Activated naive CD4-positive, alpha-beta T cell treated with anti-CD3 and anti-CD28 coated beads for 36 hours (primary cell): Measurements from ENCODE around the gene DHRS12. TPM values are rescaled to one million over a fixed set of nuclear protein-coding genes. Genes with fewer than 3 reads are reported as not detected.

Experiments used
- CTCF ChIA-PET: fragments of 350-600 bp; sonication (Branson Sonifier 250); formaldehyde crosslinking; loops from one replicate; lab custom pipeline; 2021; ENCODE audit warnings: antibody characterized with exemption; lab: Charles Lee
- DNase-seq: peaks from one replicate; pipeline ENCODE4 v3.0.0-alpha.2; 2020
- H3K27ac Mint-ChIP-seq: one replicate; pipeline ENCODE4 v1.8.0; 2021; ENCODE audit warnings: mild to moderate bottlenecking, mixed read lengths
- H3K27me3 Mint-ChIP-seq: one replicate; pipeline ENCODE4 v1.8.0; 2021; ENCODE audit warnings: low read depth, mixed read lengths
- H3K36me3 Mint-ChIP-seq: one replicate; pipeline ENCODE4 v1.8.0; 2021; ENCODE audit warnings: low read depth, mixed read lengths
- H3K4me1 Mint-ChIP-seq: one replicate; pipeline ENCODE4 v1.8.0; 2021; ENCODE audit warnings: low read depth, mixed read lengths
- H3K4me3 Mint-ChIP-seq: one replicate; pipeline ENCODE4 v1.8.0; 2021; ENCODE audit warnings: mild to moderate bottlenecking, moderate library complexity, mixed read lengths
- H3K9me3 Mint-ChIP-seq: one replicate; pipeline ENCODE4 v1.8.0; 2021; ENCODE audit warnings: mixed read lengths
- intact Hi-C: fragments of 100-400 bp; cut with micrococcal nuclease; formaldehyde crosslinking; loops from one replicate; pipeline ENCODE4 v1.15.1; 2023
- total RNA-seq, 2 experiments: library from RNA; stranded (reverse); gene quantifications; one replicate each; pipeline ENCODE4 v1.2.3, GENCODE V29; 2021

The DHRS12 gene, protein sequence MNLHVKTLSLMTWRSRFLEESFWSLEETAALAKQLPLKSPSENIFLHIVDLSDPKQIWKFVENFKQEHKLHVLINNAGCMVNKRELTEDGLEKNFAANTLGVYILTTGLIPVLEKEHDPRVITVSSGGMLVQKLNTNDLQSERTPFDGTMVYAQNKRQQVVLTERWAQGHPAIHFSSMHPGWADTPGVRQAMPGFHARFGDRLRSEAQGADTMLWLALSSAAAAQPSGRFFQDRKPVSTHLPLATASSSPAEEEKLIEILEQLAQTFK
- total RNA-seq, result 1 to 10 TPM; 4.1 to 4.9 TPM

GRCh38 chr13:51803422-51804294 lies at the start of gene DHRS12:
DHRS12 (minus strand) TSS chr13:51804163; CDS start chr13:51799659, 4,504 bp downstream.
- DNase-seq, result peak; percentile 89
- Mint-ChIP-seq H3K4me3 (peak within 1 kb of the TSS; percentile 92), H3K27me3 (no peaks in the 10 kb centered on the region), H3K36me3 (peaks cover 7% of the 10 kb centered on the region), H3K9me3 (no peaks in the 10 kb centered on the region), H3K27ac (peak within 1 kb of the TSS; percentile 98), H3K4me1 (peaks cover 57% of the 10 kb centered on the region)
- intact Hi-C loops, result loop anchor here (1.0 to 5.0 kb wide), 10 partner anchors 9 to 1866 kb away; partner anchors contain the start of genes ALG11, INTS6, SPRYD7 and WDFY2
- CTCF ChIA-PET, result interaction anchor here (1.2 to 3.1 kb wide), 5 partner anchors 12 to 28 kb away, joined by 3 to 15 read pairs (median 9); no protein-coding TSS in a partner anchor

DNA sequence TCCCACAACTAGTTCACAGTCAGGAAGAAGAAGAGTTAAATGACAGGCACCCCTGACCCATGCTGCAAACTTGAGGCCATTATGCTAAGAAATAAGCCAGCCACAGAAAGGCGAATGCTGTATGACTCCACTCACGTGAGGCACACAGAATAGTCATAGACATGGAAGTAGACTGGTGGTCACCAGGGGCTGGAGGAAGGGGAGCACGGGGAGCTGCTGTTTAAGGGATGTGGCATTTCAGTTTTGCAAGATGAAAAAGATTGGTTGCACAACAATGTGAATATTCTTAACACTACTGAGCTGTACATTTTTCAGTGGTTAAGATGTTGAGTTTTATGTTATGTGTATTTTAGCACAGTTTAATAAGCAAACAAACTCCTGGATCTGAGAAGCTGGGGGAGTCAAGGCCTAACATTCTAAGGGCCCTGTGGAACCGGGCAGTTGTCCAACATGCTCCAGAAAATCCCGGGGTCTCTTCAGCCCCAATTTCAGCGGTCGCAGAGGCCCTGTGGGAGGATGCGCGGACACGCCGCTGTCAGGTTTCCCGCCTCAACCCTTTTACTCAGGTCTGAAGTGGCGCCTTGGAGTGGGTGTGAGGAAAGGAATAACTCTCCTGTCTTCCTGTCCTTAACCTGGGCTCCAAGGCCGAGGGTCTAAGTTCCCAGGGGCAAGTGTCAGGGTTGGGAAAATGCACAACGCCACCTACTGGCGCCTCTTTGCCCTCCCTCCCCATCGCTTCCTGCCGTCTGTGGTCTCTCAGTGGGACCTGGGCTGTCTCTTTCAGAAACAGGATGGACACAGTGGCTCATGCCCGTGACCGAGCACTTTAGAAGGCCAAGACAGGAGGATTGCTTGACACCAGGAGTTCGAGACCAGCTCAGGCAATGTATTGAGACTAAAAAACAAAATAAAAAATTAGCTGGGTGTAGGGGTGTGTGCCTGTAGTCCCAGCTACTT lies 45.5 kb upstream of the DHRS12 start:
- H3K9me3 Mint-ChIP-seq, result no peaks in the 10 kb centered on the region
- no peak overlapping the region for H3K27ac Mint-ChIP-seq
- H3K27me3 Mint-ChIP-seq, result peaks cover 8% of the 10 kb centered on the region

DNA sequence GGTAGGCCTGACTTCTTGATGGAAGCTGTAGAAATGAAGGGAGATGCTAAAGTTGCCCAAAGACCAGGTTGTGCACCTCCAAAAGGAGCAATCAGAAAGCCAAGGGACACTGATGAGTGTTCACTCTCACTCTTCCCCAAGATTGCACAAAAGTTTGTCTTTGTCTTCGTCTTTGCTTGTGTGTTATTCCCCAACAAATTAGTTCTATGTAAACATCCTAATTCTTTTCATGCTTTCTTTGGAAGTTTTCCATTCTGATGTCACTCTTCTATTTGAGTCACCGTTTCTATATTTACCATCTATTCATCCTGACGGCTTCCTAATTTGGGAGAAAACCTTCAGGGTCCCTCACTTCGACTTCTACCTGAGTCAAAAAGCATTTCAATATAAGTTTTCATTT lies 44.7 kb upstream of the DHRS12 start:
- intact Hi-C loops, result loop anchor here (1.0 kb wide), 1 partner anchor 33 kb away; no protein-coding TSS in a partner anchor
- H3K4me3 Mint-ChIP-seq, result no peak overlapping the region
- peaks cover 17% of the 10 kb centered on the region for H3K4me1 Mint-ChIP-seq
- H3K9me3 Mint-ChIP-seq, result no peaks in the 10 kb centered on the region
- no peak for DNase-seq
- CTCF ChIA-PET, result interaction anchor here (0.5 to 2.4 kb wide), 11 partner anchors 10 to 348 kb away, joined by 3 to 42 read pairs (median 4); no protein-coding TSS in a partner anchor
- H3K27ac Mint-ChIP-seq, result no peak overlapping the region
- no peaks in the 10 kb centered on the region for H3K36me3 Mint-ChIP-seq
- peaks cover 11% of the 10 kb centered on the region for H3K27me3 Mint-ChIP-seq

More for the DNA sequence above, 45.5 kb upstream of the DHRS12 start:
- no peak overlapping the region for H3K4me3 Mint-ChIP-seq
- H3K4me1 Mint-ChIP-seq, result peaks cover 16% of the 10 kb centered on the region
- peak; percentile 47 for DNase-seq
- no peaks in the 10 kb centered on the region for H3K36me3 Mint-ChIP-seq
- CTCF ChIA-PET, result interaction anchor here (0.5 to 2.4 kb wide), 19 partner anchors 10 to 636 kb away, joined by 3 to 42 read pairs (median 4); partner anchors contain the start of gene CCDC70
- intact Hi-C loops, result loop anchor here (1.0 kb wide), 1 partner anchor 34 kb away; no protein-coding TSS in a partner anchor

DNA sequence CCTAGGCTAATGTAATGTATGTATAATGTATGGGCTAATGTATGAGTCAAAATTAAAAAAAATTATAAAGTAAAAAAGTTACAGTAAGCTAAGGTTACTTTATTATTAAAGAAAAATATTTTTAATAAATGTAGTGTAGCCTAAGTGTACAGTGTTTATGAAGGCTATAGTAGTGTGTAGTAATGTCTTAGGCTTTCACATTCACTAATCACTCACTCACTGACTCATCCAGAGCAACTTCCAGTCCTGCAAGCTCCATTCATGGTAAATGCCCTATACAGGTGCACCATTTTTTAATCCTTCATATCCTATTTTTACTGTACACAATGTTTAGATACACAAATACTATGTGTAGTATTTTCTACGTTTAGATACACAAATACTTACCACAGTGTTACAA lies 42.8 kb upstream of the DHRS12 start:
- no peak overlapping the region for H3K27ac Mint-ChIP-seq
- peaks cover 17% of the 10 kb centered on the region for H3K4me1 Mint-ChIP-seq
- no peak overlapping the region for H3K4me3 Mint-ChIP-seq
- intact Hi-C loops, result no loop called here
- no peaks in the 10 kb centered on the region for H3K9me3 Mint-ChIP-seq
- peaks cover 7% of the 10 kb centered on the region for H3K27me3 Mint-ChIP-seq
- CTCF ChIA-PET, result interaction anchor here (0.9 to 2.6 kb wide), 6 partner anchors 9 to 280 kb away, joined by 3 to 34 read pairs (median 4); no protein-coding TSS in a partner anchor
- no peaks in the 10 kb centered on the region for H3K36me3 Mint-ChIP-seq
- DNase-seq, result no peak

DNA sequence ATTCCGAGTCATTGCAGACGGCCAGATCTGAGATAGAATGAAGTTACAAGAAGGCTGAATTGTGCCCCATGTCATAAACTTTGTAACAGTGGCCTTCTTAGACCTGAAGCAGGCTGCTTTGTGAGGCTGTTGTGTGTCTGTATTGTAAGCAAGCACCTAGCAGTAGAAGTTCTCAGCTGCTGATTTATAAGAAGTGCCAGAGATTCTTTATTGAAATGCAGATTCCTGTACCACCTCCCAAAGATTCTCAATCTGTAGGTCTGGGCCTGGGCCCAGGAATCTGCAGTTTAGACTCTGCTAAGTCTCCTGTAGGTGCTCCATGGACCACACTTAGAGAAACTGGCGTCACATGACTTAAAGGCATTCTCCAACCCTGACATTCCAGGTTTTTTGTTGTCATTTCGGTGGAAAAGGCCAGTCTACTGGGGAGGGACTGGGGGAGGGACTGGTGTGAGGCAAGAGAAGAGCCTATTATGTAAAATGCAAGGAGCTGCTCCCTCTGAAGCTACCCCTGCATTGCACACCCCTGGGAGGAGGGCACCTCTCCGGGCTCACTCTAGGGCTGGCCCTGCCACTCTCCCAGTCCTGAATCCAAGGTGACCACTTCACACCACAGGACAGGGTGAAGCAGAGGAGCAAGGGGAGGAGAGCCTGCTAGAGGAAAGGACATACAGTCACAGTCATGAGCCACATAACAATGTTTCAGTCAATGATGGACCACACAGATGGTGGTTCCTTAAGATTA lies 41.8 kb upstream of the DHRS12 start:
- Mint-ChIP-seq H3K4me3 (peak overlapping the region; percentile 47), H3K36me3 (no peaks in the 10 kb centered on the region), H3K4me1 (peaks cover 17% of the 10 kb centered on the region), H3K9me3 (no peaks in the 10 kb centered on the region), H3K27ac (no peak overlapping the region), H3K27me3 (peaks cover 6% of the 10 kb centered on the region)
- CTCF ChIA-PET, result interaction anchor here (0.8 to 3.2 kb wide), 12 partner anchors 8 to 281 kb away, joined by 3 to 34 read pairs (median 4); no protein-coding TSS in a partner anchor
- DNase-seq, result no peak
- intact Hi-C loops, result loop anchor here (1.0 kb wide), 1 partner anchor 282 kb away; no protein-coding TSS in a partner anchor

DNA sequence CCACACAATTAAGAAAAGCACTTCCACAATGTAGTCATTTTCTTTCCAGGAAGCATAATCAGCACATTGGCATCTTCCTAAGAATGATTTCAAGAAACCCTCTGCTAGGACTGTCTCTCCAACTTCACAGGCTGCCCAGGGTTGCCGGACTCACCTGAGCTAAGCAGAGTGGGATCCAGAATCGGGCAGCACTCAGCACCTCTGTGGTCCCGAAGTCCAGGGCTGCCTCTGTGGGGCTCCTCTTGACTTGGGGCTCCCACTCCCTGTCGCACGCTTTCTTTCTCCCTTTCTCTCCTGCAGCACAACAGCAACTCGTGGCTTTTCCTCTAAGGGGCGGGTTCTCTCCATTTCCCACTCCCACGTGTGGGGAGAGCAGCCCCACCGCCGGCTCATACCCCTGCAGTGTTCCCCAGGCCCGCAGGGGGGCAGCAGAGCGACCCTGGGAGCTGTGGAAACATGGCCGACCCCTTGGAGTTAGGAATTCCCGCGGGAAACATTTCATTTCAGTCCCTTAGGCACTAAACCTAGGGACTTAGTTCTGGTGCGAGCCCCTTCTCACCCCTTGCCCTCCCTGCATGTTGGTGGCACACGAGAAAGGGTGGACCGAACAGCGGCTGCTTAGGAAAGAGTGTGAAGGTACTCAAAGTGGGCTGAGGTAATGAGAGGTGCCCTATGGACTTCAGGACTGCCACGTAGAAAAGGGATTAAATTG lies 41.1 kb upstream of the DHRS12 start, which contains the start of gene TMEM272:
Gene TMEM272, minus strand, starts transcription at position 316 of the 712 bp plus-strand sequence. CDS start 6,647 bp downstream, outside the sequence.
- Mint-ChIP-seq H3K4me1 (peaks cover 17% of the 10 kb centered on the region), H3K27me3 (peaks cover 6% of the 10 kb centered on the region), H3K4me3 (peak within 1 kb of the TSS; percentile 47), H3K9me3 (no peaks in the 10 kb centered on the region), H3K36me3 (no peaks in the 10 kb centered on the region), H3K27ac (no peak within 1 kb of the TSS)
- CTCF ChIA-PET, result interaction anchor here (0.8 to 3.2 kb wide), 14 partner anchors 10 to 282 kb away, joined by 3 to 33 read pairs (median 4); no protein-coding TSS in a partner anchor
- DNase-seq, result peak; percentile 63
- intact Hi-C loops, result loop anchor here (1.0 kb wide), 1 partner anchor 282 kb away; no protein-coding TSS in a partner anchor

DNA sequence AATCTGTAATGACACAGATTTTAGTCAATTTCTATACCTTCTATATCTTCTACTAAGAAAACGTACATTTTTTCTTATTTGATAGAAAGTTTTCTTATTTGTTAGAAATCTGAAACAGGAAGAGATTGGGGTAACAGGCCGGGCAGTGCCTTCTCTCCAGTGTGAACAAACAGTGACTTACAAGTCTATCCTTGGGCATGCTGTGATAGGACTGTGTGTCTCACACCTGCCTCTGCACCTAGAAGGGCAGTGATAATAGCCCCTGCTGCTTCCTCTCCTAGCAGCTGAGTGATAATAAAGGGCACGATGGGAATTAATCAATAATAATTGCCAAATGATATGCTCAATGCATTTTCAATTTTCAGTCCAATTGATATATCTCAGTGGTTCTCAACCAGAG lies 39.6 kb upstream of the DHRS12 start:
- CTCF ChIA-PET, result interaction anchor here (1.1 to 3.2 kb wide), 4 partner anchors 8 to 29 kb away, joined by 3 to 33 read pairs (median 10); no protein-coding TSS in a partner anchor
- intact Hi-C loops, result no loop called here

GRCh38 chr13:51841732-51842131 lies 37.8 kb upstream of the DHRS12 start:
- CTCF ChIA-PET, result interaction anchor here (0.9 to 1.3 kb wide), 2 partner anchors 9 to 26 kb away, joined by 3 read pairs; no protein-coding TSS in a partner anchor
- H3K9me3 Mint-ChIP-seq, result no peaks in the 10 kb centered on the region
- H3K4me3 Mint-ChIP-seq, result no peak overlapping the region
- peaks cover 27% of the 10 kb centered on the region for H3K4me1 Mint-ChIP-seq
- intact Hi-C loops, result no loop called here
- no peaks in the 10 kb centered on the region for H3K36me3 Mint-ChIP-seq
- no peak for DNase-seq
- no peak overlapping the region for H3K27ac Mint-ChIP-seq
- peaks cover 6% of the 10 kb centered on the region for H3K27me3 Mint-ChIP-seq

More for the DNA sequence above, 39.6 kb upstream of the DHRS12 start:
- H3K4me1 Mint-ChIP-seq, result peaks cover 13% of the 10 kb centered on the region
- no peaks in the 10 kb centered on the region for H3K9me3 Mint-ChIP-seq
- H3K27ac Mint-ChIP-seq, result no peak overlapping the region
- H3K4me3 Mint-ChIP-seq, result no peak overlapping the region
- H3K36me3 Mint-ChIP-seq, result no peaks in the 10 kb centered on the region
- peaks cover 6% of the 10 kb centered on the region for H3K27me3 Mint-ChIP-seq
- DNase-seq, result no peak

DNA sequence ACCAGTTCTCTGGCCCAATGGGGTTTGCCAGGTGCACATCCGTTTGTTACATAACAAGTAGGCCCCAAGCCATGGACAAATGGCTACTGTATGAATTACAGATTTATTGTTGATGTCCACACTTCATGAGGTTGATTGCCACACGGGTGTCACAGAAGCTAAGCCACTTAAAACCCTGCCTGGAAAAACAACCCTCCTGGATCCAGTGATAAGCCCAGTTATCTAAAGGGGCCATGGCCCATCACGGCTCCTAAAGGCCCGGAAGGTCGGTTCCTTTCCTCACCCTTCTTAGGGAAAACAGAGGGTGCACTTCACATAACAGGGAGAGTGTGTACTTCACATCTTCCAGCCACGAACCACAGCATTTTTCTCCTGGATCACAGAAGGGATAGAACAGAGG lies 37.0 kb upstream of the DHRS12 start:
- Mint-ChIP-seq H3K36me3 (no peaks in the 10 kb centered on the region), H3K9me3 (no peaks in the 10 kb centered on the region), H3K27ac (no peak overlapping the region), H3K4me1 (peaks cover 29% of the 10 kb centered on the region), H3K27me3 (peaks cover 6% of the 10 kb centered on the region), H3K4me3 (no peak overlapping the region)
- intact Hi-C loops, result no loop called here
- CTCF ChIA-PET, result interaction anchor here (0.6 to 1.3 kb wide), 3 partner anchors 8 to 26 kb away, joined by 3 read pairs; no protein-coding TSS in a partner anchor
- DNase-seq, result no peak
